HG03103 (cell line): ENCODE data around the gene ZFP36L1.

Source experiments
- ATAC-seq: cut with Tn5 transposase; IDR thresholded peaks from one replicate; pipeline ENCODE4 v1.9.1; 2021; ENCODE audit warnings: low read depth; ENCODE audit not compliant: unreplicated experiment

ZFP36L1 gene, protein sequence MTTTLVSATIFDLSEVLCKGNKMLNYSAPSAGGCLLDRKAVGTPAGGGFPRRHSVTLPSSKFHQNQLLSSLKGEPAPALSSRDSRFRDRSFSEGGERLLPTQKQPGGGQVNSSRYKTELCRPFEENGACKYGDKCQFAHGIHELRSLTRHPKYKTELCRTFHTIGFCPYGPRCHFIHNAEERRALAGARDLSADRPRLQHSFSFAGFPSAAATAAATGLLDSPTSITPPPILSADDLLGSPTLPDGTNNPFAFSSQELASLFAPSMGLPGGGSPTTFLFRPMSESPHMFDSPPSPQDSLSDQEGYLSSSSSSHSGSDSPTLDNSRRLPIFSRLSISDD

DNA sequence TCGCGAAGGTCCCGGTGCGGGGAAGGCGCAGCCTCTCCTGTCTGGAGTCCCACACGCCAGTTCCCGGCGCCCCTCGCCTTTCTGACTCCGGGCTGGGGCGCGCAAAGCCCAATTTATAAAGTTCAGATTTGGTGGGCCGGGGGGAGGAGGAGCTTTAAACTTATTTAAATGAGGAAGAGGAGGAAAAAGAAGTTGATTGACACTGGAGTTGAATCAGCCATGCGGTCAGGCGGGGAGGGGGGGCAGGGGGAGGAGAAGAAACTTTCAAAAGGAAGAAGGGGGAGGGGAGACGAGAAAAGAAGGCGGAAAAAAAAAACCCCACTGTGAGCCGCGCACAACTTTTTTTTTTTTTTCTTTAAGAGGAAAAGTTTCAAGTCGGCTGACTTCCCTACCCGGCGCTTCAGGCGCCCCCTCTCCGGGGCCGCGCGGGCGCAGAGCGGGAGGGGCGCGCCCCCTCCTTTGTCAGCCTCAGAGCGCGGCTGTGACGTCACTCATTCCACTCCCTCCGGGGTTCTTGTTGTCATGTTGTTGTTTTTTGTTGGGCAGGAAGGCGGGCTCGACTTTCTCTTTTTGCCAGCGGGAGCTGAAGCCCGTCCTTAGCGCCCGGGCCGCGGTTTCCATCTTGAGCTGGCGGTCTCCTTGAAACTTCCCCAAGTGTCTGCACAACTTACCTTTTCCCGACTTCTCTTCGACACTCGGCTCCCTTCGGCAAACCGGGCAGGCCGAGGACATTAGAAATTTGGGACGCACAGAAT lies at the start of gene ZFP36L1:
TSS of gene ZFP36L1 (minus strand) at position 89 of the 755 bp plus-strand sequence. CDS start 129 bp downstream, outside the sequence.
- ATAC-seq, result no peak

DNA sequence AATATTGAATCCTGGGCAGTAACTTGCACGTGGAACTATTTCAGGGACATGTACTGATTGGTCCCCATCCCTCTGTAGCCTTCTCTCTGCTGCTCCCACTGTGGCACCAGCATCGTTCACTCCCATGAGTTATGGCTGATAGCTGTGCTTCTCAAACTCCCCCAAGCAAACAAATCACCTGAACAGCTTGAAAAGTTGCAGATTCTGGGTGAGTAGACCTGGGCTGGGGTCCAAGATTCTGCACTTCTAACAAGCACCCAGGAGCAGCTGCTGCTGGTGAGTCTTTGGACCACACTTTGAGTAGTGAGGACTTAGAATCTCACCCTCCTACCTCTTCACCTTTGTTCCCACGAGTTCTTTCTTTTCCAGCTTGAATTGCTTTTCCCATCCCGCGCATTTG lies 49.4 kb upstream of the ZFP36L1 start:
- ATAC-seq, result no peak

DNA sequence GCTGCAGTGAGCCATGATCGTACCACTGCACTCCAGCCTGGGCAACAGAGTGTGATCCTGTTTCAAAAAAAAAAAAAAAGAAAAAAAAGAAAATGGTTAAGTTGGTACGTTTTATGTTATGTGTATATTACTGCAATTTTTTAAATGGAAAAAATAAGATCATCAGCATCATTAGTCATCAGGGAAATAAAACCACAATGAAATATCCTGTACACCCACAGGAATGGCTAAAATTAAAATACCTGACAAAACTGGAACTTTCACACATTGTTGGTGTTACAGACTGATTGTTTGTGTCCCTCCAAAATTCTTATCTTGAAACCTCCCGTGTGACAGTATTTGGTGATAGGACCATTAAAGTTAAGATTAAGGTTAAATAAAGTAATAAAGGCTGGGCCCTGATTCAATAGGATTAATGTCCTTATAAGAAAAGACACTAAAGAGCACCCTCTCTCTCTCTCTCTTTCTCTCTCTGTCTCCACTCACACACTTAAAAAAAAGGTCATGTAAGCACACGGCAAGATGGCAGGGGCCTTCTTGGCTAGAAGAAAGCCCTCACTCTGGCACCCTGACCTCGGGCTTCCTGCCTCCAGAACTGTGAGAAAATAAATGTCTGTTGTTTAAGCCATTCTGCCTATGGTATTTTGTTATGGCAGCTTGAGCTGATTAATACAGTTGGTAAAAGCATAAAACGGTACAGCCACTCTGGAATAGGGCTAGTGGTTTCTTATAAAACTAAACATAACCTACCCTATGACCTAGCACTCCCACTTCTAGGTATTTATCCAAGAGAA lies 48.3 kb upstream of the ZFP36L1 start:
- no peak for ATAC-seq

DNA sequence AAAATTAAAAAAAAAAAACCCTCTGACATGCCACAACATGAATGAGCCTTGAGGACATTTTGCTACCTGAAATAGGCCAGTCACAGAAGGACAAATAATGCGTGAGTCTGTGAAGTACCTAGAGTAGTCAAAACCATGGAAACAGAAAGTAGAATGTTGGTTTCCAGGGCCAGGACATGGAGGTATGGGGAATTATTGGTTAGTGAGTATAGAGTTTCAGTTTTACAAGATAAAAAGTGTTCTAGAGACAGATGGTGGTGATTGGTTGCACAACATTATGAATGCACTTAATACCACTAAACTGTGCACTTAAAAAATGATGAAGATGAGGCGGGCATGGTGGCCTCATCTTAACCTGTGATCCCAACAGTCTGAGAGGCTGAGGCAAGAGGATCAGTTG lies 47.6 kb upstream of the ZFP36L1 start:
- ATAC-seq, result no peak

DNA sequence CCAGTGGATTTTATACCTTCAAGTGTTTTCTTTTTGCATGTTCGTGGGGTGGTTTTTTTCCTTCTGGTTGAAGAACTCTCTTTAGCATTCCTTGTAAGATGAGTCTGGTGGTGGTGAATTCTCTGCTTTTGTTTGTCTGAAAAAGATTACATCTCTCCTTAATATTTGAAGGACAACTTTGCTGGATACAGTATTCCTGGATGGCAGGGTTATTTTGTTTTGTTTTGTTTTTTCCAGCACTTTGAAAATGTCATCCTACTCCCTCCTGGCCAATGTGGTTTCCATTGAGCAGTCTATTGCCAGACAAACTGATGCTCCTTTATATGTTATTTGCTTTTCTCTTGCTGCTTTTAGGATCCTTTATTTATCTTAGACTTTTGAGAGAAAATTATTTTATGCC lies 43.2 kb upstream of the ZFP36L1 start:
- ATAC-seq, result no peak

DNA sequence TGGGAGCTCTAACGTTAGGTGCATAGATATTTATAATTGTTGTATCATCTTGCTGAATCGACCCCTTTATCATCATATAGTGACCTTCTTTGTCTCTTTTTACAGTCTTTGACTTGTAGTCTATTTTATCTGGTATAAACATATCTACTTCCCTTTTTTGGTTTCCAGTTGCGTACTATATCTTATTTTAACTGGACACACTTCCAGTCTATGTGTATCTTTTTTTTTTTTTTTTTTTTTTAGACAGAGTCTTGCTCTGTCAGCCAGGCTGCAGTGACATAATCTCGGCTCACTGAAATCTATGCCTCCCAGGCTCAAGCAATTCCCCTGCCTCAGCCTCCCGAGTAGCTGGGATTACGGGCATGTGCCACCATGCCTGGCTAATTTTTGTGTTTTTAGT lies 41.9 kb upstream of the ZFP36L1 start:
- no peak for ATAC-seq

DNA sequence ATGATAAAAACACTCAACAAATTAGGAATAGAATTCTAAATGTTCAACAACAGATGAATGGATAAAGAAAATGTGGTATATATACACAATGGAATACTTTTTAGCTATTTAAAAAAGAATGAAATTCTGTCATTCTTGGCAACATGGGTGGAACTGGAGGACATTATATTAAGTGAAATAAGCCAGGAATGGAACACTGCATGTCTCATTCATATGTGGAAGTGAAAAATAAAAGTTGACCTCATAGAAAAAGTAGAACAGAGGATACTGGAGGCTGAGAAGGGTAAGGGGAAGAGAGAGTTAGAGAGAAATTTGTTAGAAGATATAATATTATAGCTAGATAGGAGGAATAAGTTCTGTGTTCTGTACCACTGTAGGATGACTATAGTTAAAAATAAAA lies 35.8 kb upstream of the ZFP36L1 start:
- ATAC-seq, result no peak

DNA sequence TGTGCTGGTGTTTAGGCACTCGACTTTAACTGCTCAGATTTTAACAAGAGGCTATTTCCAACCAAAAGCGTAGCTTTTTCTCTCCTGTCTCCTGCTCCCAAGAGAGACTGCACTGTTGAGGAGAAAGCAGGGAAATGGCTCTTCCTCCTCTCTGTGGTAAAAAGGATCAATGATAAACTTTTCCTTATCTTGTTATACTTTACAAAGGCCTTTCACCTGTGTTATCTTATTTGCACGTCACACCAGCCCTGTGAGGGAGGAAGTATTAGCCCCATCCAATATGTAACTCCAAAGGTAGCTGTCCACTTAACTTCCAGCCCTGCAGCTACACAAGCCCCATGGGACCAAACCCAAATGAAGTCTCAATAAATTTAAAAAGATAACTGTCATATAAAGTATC lies 32.9 kb upstream of the ZFP36L1 start:
- no peak for ATAC-seq

DNA sequence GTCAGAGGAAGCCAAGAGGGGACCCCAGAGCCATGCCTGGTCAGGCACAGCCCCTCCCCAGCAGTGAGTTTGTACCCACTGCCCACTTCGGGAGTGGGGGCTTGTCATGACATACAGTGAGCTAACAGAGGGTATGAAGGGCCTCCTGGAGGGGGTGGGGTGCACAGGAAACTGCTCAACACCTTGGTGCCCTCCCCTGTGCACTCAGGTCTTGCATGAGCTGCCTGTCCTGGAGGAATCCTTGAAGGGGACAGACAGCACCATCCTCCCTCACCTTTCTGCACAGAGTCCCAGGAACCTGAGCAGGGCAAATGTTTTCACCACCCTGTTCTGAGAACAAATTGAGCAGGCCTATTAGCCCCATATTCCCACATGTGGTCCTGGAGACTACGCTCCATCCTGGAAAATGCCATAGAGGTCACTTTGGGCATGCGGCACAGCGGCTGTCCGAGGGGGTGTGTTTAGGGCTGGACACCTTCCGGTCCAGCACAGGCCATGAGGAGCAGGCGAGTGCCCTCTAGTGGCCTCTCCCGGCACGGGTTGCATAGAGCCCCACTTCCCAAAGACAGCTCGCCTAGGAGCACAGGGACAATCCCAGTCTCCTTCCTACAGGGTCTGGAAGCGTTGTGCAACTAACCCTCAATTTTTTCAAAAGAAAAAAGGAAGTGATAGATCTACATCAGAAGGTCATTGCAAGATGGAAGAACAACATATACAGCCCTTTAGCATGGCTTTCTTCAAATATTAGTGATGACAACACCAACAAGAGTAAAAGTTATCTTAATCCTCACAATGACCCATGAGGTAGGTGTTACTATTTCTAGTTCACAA lies 31.9 kb upstream of the ZFP36L1 start:
- ATAC-seq, result no peak

DNA sequence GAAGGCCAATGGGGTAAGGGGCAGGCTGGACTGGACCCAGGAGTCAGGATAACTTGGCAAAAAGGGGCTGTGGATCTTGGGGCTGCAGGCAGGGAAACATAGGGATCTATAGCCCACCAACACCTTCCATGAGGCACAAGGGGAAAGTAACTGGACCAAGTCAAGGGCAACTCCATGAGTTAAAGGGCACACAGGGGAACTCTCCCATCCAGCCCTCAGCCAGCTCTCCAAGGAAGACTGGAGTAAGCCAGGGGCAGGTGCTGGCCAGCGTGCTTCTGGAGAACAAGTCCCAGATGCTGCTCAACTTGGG lies 31.3 kb upstream of the ZFP36L1 start:
- ATAC-seq, result no peak

DNA sequence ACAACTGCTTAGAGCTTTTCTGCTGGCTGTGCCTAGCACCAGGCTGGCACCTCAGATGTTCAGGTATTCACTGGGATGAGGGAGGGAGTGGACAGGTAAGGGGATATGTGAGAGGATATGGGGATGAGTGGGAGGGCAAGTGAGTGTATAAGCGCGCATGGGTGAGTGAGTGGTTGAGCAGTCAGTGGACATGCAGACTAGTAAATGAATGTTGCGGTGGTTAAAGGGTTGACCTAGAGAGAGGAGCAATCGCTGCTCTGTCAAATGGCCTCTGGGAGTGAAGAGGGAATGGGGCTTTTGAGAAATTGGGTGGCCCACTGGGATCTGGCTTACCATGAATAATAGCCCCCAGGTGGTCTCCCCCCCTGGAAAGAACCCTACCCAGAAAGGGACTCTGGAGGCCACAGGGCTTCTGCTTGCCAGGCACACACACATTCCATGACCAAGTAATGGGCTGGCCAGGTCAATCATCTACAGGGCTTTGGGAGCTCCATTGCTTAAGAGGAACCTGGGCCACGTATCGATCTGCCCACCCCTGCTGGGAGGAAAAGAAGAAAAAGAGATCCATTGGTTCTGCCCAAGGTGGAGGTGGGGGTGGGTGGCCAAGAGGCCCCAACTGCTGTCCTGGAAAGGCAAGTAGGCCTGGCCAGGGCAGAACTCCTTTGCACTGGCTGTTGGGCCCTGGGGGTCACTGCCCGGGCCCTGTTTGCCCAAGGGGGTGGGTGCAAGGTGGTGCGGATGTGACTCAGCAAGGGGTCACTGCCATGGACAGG lies 30.8 kb upstream of the ZFP36L1 start:
- ATAC-seq, result no peak

DNA sequence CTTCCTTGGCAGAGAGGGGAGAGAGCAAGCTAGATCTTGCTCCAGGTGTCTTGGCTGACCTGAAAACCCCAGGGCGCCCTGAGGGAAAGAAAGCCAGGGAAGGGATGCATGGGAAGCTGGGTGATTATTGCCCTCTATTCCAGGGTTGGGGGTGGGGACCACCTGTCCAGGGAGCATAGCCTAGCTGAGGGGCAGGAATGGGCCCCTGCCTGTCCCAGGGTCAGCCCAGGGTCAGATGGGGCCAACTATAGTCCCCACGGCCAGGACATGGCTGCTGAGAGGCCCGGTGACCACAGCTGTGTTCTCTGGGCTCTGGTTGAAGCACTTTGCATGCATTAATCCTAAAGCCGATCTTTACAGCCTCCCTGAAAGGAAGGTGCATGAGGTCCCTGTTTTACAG lies 30.1 kb upstream of the ZFP36L1 start:
- ATAC-seq, result no peak

DNA sequence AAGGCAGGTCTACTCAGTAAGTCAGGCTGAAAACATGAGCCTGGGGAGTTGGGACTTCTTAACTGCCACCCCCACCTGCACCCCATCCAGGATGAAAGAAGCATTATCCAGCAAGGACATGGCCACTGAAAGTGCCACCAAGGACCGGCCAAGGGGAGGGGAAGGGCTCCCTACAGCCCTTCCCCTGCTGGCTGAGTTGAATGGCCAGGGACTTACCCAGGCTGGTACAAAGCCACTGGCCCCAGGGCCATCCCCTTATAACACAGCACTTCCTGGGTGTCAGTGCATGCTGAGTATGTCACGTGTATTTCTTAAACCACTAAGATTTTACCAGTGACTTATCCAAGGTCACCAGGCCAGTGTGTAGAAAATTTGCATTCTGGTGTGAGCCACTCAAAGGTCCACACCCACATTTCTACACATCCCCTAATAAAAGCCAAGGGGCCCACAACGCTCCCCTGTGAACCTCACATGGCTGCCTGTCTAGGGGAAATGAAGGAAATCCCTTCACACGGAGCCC lies 29.3 kb upstream of the ZFP36L1 start:
- peak; percentile 68 for ATAC-seq

DNA sequence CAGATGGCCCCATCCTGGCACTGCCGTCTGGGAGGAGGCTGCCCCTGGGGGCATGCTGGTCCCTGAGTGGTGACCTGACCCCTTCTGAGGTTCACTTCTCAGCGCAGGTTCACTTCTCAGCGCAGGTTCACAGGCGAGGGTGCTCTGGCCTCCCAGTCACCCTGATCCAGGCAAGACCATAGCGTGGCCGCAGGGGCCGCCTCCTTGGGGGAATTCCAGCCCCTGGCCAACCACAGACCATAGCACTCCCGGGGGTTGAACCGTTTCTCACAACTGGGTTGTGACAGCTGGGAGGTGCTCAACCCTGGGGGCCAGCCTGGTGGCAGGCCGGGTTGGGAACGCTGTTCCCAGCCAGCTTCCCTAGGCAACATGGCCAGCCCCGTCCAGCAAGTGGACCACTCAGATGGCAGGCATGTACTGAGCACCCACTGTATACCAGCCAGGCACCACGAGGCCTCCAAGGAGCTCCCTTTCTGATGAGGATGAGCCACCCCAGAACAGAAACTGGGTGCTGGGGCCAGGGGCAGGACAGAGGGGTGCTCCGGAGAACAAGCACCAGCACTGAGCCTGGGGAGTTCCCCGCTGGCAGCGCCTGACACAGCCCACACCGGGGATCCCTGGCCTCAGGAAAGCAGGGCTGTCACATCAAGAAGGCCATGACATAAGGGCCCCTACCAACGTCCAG lies 28.3 kb upstream of the ZFP36L1 start:
- no peak for ATAC-seq

DNA sequence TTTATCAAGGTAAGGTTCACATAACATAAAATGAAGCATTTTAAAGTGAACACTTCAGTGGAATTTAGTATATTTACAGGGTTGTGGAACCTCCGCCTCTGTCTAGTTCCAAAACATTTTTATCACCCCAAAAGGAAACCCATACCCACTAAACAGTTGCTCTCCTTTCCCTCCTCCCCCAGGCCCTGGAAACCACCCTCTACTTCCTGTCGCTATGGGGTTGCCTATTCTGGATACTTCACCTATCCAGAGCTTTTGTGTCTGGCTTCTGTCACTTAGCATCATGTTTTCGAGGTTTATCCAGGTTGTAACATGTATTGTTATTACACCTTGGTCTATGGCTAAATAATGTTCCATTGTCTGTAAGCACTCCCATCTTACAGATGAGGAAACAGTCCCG lies 27.7 kb upstream of the ZFP36L1 start:
- no peak for ATAC-seq

DNA sequence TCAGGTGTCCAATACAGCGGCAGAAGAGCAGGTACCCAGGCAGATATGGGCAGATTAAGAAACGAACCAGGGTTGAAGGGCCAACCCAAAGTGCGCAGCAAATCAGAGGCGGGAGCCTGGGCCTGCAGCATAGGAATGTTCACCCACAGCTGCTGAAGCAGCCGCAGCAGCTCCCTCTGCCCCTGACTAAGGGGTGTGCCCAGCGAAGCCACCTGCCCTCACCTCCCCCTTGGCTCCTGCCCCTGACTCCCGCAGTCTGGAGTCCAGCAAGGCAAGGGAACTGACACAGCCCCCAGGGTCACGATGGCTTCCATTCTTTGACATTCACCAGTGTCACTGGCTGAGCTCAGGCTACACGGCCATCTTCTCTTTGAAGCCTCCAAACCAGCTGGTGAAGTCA lies 27.3 kb upstream of the ZFP36L1 start:
- ATAC-seq, result no peak

DNA sequence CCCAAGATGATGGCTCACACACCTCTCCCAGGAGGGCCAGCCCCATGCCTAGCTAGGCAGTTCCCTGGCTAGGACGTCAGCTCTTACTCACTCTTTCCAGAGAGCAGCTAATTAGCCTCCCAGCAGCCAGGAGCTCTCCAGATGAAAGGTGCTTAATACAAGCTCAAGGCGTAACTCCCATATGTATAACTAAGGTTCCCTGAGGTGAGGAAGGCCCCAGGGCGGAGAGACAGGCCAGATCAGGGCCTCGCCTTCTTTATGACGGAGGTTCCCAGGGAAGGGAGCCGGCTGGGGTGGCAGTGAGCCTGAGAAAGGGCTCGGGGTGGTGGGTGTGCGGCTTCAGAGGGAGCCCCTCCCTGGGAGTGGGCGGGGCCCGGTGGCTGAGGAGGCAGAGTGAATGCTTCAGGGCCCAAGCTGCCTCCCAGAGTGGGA lies 26.4 kb upstream of the ZFP36L1 start:
- ATAC-seq, result no peak

DNA sequence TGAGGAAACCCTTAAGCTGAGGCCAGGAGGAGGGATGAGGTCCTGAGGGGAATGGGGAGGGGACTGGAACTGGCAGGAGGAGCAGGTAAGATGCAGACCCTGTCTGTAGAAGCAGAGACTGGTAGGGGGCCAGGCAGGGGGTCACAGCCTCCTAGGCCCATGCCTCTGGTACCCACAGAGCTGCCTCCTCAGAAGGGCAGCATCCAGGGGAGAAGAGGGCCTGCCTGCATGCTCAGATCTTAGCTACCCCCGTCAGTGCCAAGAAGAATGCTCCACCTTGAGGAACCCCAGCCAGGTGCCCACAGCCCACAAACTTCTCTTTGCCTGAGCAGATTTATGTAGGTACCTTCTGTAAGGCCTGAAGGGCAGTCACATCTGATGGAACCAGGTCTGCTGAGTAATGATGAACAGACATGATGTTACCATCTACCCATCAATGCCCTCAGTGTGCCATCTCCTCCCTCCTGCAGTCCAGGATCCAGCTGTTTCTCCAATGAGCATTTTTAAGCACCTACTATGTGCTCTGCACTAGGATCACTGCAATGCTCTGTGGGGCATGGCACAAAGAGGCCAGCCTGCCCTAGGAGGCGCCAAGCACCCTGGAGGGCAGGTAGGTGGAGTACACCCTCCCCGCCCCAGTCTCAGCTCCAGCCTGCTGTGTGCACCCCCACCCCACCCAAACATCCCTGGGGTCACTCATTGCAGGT lies 24.8 kb upstream of the ZFP36L1 start:
- no peak for ATAC-seq
